ENCODE results near the gene BRSK2.
"Not testable (repeated sequence)": the region's sequence is repeated elsewhere in the genome, so short reads cannot be mapped to it uniquely, and the experiment has no call there.

The BRSK2 gene

DNA sequence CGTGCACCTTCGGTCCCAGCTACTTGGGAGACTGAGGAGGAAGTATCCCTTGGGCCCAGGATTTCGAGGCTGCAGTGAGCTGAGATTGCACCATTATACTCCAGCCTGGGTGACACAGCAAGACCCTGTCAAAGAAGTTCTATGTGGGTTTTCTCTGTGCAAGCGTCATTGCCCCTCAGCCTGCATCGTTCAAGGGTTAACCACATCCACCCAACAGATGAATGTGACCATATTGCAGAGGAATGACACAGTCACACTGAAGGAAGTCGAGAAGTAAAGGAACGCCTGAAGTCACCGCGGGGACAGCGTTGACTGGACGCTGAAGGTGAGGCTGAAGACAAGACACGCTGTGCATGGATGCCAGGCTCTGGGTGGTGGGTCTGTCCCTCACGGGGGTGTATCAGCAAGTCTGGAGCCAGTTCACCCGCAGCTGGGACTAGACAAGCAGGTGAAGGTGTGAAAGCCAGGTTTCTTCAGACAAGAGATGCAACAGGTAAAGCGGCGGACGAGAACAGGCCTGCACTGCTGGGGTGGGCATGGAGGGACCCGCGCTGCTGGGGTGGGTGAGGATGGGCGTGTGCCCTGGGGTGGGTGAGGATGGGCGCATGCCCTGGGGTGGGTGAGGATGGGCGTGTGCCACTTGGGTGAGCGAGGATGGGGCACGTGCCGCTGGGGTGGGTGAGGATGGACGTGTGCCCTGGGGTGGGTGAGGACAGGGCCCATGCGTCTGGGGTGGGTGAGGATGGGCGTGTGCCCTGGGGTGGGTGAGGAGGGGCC lies 43.8 kb upstream of the BRSK2 start:
- no peak overlapping the region for H3K4me3 ChIP-seq (ENCODE audit: low read depth, low read length)

DNA sequence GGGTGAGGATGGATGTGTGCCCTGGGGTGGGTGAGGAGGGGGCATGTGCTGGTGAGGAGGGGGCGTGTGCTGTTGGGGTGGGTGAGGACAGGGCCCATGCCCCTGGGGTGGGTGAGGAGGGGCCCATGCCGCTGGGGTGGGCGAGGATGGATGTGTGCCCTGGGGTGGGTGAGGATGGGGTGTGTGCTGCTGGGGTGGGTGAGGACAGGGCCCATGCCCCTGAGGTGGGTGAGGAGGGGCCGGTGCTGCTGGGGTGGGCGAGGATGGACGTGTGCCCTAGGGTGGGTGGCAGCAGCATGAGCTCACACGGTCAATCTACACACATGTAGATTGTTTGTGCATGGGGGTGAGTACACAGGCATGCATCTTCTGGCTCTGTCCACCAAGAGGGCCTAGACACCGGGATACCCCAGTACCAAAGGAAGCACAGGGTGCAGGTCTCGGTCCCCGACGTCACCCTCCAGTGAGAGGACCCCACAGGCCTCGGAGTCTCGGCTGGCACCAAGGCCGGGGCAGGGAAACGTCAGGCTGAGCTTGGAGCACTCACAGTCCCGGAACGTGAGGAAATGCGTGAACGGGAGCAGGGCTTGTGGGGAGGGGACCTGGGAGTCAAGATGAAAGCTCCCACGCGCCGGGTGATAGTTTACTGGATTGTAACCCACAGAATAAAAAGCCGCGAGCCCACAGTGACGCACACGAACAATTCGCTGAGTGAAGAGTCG lies 42.9 kb upstream of the BRSK2 start:
- H3K4me3 ChIP-seq (ENCODE audit: low read depth, low read length) = no peak overlapping the region
- in situ Hi-C loops (cut with HindIII; ENCODE audit: low sequenced_read_pairs) = no loop called here
- DNase-seq (ENCODE audit: low read depth, low spot score) = no peak
- TF ChIP-seq, protein P1, sequence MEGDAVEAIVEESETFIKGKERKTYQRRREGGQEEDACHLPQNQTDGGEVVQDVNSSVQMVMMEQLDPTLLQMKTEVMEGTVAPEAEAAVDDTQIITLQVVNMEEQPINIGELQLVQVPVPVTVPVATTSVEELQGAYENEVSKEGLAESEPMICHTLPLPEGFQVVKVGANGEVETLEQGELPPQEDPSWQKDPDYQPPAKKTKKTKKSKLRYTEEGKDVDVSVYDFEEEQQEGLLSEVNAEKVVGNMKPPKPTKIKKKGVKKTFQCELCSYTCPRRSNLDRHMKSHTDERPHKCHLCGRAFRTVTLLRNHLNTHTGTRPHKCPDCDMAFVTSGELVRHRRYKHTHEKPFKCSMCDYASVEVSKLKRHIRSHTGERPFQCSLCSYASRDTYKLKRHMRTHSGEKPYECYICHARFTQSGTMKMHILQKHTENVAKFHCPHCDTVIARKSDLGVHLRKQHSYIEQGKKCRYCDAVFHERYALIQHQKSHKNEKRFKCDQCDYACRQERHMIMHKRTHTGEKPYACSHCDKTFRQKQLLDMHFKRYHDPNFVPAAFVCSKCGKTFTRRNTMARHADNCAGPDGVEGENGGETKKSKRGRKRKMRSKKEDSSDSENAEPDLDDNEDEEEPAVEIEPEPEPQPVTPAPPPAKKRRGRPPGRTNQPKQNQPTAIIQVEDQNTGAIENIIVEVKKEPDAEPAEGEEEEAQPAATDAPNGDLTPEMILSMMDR (IDR thresholded peaks at IDR 0.05; ENCODE audit: low read depth, low read length) = no peak

More for the DNA sequence above, 43.8 kb upstream of the BRSK2 start:
- in situ Hi-C loops (cut with HindIII; ENCODE audit: low sequenced_read_pairs) = no loop called here
- DNase-seq (ENCODE audit: low read depth, low spot score) = no peak
- TF ChIP-seq, protein P1 (IDR thresholded peaks at IDR 0.05; ENCODE audit: low read depth, low read length) = no peak

DNA sequence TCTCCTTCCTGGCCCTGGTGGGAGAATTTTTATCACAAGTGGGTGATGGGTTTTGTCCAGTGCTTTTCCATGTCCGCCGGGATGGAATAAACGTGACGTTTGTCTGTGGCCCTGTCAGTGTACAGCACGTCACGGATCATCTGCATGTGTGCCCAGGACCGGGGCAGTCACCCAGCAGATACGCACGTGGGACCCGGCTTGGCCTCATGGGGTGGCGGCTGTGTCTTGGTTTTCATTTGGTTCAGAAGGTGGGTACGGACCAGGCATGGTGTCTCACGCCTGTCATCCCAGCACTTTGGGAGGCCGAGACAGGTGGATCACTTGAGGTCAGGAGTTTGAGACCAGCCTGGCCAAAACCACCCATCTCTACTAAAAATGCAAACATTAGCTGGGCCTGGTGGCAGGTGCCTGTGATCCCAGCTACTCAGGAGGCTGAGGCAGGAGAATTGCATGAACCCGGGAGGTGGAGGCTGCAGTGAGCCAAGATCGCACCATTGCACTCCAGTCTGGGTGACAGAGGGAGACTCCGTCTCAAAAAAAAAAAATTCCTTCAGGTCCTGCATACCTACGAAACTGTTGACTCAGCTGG lies 42.2 kb upstream of the BRSK2 start:
- in situ Hi-C loops (cut with HindIII; ENCODE audit: low sequenced_read_pairs) = not testable (repeated sequence)

DNA sequence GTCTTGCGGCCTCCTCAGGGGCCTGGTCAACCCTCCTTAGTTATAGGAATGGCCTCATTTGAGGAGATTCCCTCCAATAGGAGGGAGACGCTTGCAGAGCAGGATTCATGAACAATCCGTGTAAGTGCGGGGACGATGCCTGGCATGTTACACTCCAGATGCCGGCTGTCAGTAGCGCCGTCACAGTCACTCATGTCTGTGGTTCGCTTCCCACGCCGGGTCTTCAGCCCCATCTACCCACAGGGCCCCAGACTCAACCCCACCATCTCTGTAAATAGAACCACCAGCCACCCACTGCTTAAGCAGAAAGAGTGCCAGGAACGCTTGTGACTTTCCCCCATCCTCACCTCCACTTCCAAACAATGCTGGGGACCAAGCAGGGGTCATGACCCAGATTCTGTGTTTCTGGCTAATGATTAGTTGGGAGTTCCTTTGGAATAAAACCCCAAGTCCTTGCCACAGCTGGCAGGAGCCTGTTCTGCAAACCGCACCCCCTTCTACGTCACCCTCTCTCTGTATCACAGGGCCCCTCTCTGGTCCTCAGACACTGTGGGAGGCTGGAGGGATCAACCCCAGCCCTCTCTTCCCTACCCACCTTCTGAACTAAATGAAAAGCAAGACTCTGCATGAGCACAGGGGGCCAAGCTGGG lies 41.5 kb upstream of the BRSK2 start:
- TF ChIP-seq, protein P1 (IDR thresholded peaks at IDR 0.05; ENCODE audit: low read depth, low read length) = no peak
- H3K4me3 ChIP-seq (ENCODE audit: low read depth, low read length) = no peak overlapping the region
- in situ Hi-C loops (cut with HindIII; ENCODE audit: low sequenced_read_pairs) = no loop called here
- DNase-seq (ENCODE audit: low read depth, low spot score) = no peak

More for the DNA sequence above, 42.2 kb upstream of the BRSK2 start:
- not testable (repeated sequence) for H3K4me3 ChIP-seq (ENCODE audit: low read depth, low read length); DNase-seq (ENCODE audit: low read depth, low spot score)

DNA sequence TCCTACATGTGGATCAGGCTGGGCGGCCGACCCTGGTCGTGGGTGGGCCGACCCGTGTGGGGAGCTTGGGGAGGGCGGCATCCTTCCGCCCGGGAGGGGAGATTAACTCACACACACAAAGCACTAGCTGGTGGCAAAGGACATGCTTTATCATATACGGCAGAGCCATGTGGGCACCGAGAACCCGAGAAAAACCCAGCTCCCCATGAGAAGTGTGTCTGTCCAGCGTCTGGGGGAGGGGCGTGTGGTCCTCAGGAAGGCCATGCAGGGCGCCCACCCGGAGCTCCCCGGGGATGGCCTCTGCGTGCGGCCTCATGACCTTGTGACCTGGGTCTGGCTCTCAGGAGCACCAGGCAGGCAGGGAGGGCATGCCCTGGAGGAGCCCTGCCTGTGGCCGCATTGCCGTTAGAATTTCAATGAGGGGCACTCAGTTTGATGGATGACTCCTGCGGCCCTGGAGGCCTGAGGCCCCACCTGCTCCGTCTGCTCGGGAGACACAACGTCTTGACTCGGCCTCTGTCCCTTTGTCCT lies 40.9 kb upstream of the BRSK2 start:
- DNase-seq (ENCODE audit: low read depth, low spot score) = no peak
- TF ChIP-seq, protein P1 (IDR thresholded peaks at IDR 0.05; ENCODE audit: low read depth, low read length) = no peak
- in situ Hi-C loops (cut with HindIII; ENCODE audit: low sequenced_read_pairs) = no loop called here

DNA sequence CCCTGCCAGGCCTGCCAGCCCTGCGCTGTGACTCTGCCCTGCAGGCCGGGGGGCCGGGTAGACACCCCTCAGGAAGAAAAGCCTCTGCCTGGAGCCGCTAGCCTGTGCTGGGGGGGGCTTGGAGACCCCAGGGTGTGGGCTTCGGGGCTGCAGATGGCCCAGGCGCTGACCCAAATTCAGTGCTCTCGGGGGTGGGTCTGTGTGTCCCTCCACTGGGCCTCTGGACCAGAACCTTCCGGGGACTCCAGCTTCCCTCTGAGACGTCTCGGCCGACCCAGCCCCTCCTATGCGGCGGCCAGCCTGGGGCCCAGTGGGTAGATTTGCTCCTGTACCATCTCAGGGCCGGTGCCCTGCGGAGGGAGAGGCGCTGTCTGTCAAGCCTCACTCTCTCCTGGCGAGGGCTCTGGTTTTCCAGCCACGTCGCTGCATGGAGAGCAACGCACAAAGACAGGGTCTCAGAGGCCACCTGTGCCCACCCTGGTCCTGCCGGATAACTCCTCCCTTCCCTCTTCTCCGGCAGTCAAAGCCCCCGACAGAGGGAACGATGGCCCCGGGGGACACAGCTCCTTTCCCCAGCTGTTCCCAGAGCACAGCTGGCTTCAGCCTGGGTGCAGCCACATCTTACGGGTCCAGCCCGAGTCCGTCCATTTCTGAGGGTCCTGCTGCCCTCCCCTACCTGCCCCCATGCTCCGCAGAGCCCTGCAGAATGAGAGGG lies 40.2 kb upstream of the BRSK2 start:
- in situ Hi-C loops (cut with HindIII; ENCODE audit: low sequenced_read_pairs) = no loop called here
- DNase-seq (ENCODE audit: low read depth, low spot score) = no peak
- no peak overlapping the region for H3K4me3 ChIP-seq (ENCODE audit: low read depth, low read length)
- TF ChIP-seq, protein P1 (IDR thresholded peaks at IDR 0.05; ENCODE audit: low read depth, low read length) = no peak

More for the DNA sequence above, 40.9 kb upstream of the BRSK2 start:
- no peak overlapping the region for H3K4me3 ChIP-seq (ENCODE audit: low read depth, low read length)
